Posterior cingulate gyrus (tissue), 11 donors: Measurements from ENCODE around the gene ADM5.
A peak's percentile ranks its signal among the peaks of the same experiment; 100 is the strongest.

ENCODE experiments used
- DNase-seq, 10 donors: peaks; one replicate each; pipeline versions ENCODE4 v3.0.0 to v3.0.0-alpha.2; 2020 to 2021; ENCODE audit warnings: mixed read lengths in 3 of 10
- intact Hi-C: fragments of 100-400 bp; cut with DNase I; formaldehyde crosslinking; loops from one replicate; pipeline ENCODE4 v1.15.1; 2023

The ADM5 gene

GRCh38 chr19:49677901-49678674, 11.3 kb upstream of the ADM5 start:
- intact Hi-C loops = loop anchor here (5.0 kb wide), 2 partner anchors 36 to 86 kb away; partner anchors contain the start of genes PRR12, RRAS and SCAF1
- DNase-seq = peak in 7 of 10 donors; percentile 64 to 94 (median 68)

- intact Hi-C loops = loop anchor here (5.0 kb wide), 2 partner anchors 37 to 87 kb away; partner anchors contain the start of genes PRR12, RRAS and SCAF1
- DNase-seq = no peak
These were observed 10.2 kb upstream of the ADM5 start for GRCh38 chr19:49678985-49679770.

DNA sequence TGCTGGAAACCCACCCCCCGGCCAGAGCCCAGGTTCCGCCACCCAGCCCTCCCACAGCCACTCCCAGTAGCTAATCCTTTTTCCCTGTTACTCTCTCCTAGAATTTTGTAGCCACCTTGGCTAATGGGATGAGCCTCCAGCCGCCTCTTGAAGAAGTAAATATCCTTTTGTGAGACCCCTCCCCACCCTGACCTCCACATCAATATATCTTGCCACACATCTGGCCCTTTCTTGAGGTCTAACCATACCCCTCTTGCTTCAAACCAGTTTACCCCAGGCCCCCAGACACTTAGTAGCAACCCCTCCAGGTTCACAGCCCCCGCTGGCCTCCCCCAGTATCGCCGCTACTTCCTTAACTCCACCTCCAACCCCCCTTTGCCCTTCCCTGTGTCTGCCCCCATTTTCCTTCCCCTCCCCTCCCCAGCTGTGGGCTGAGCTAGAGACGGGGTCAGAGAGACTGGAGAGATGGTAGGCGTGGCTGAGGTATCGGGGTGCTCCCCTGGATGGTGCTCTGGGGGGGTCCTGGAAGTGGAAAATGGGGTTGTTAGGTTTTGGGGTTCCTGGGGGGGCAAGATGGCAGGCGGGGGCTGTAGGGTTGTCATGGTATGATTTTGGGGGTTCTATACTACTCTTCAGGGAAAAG, 9.5 kb upstream of the ADM5 start:
- intact Hi-C loops = loop anchor here (5.0 kb wide), 2 partner anchors 38 to 88 kb away; partner anchors contain the start of genes PRR12, RRAS and SCAF1
- DNase-seq = no peak

GRCh38 chr19:49680421-49681351, 8.7 kb upstream of the ADM5 start:
- DNase-seq = peak; percentile 86 to 98 (median 93)
- intact Hi-C loops = no loop called here

DNA sequence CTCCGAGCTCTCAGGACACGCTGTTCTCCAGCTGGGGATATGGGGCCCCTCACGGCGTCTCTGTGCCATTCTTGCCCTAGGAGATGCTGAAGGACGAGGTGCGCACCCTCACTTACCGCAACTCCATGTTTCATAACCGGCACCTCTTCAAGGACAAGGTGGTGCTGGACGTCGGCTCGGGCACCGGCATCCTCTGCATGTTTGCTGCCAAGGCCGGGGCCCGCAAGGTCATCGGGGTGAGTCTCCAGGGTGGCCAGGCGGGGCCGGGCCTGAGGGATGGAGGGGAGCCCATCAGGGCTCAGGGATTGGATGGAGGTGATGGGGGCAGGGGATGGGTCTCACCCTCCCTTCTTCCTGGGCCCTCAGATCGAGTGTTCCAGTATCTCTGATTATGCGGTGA, 7.6 kb upstream of the ADM5 start:
- intact Hi-C loops = no loop called here
- peak in 1 of 10 donors; percentile 72 for DNase-seq

DNA sequence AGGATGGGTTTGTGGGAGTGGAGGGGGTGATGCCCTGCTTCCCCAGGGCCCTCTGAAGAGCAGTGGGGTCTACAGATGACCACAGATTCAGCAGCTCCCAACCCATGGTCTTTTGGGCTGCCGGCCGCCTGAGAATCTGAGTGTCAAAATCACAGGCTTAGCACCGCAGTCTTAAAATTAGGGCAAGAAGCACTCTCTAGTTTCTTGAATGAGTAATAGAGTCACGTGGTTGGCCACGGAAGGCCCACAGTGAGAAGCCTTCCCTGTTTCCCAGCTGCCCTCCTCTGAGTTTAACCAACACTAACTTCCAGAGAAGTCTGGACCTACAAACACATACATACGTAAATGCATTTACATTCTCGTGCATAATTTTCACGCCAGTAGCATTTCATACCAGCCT, 7.1 kb upstream of the ADM5 start:
- intact Hi-C loops = no loop called here
- DNase-seq = peak in 1 of 10 donors; percentile 26

DNA sequence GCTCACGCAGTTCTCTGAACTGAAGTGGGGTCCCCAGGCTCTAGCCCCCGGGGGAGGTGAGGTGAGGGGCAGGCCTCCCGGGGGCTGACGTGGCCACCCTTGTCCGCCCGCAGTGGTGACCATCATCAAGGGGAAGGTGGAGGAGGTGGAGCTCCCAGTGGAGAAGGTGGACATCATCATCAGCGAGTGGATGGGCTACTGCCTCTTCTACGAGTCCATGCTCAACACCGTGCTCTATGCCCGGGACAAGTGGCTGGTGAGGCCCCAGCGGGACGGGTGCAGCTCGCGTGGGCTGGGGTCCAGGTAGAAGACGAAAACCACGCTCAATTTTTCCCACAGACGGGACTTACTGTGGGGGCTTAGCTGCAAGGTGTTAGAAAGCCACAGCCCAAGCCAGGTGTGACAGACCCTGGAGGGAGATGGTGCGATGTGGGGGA, 5.6 kb upstream of the ADM5 start:
- intact Hi-C loops = no loop called here

GRCh38 chr19:49684251-49684982, 5.0 kb upstream of the ADM5 start:
- intact Hi-C loops = no loop called here
- DNase-seq = no peak

More for the DNA sequence above, 5.6 kb upstream of the ADM5 start:
- DNase-seq = no peak

- intact Hi-C loops = no loop called here
These were observed 4.3 kb upstream of the ADM5 start for GRCh38 chr19:49684983-49685553.

GRCh38 chr19:49685845-49686332, 3.5 kb upstream of the ADM5 start:
- intact Hi-C loops = no loop called here
- peak in 1 of 10 donors; percentile 72 for DNase-seq

More at GRCh38 chr19:49684983-49685553, 4.3 kb upstream of the ADM5 start:
- DNase-seq = no peak

GRCh38 chr19:49686503-49687088, 2.8 kb upstream of the ADM5 start:
- DNase-seq = peak in 1 of 10 donors; percentile 78
- intact Hi-C loops = no loop called here

- DNase-seq = peak in 1 of 10 donors; percentile 62
- intact Hi-C loops = no loop called here
These were observed 2.2 kb upstream of the ADM5 start for GRCh38 chr19:49687150-49687549.

DNA sequence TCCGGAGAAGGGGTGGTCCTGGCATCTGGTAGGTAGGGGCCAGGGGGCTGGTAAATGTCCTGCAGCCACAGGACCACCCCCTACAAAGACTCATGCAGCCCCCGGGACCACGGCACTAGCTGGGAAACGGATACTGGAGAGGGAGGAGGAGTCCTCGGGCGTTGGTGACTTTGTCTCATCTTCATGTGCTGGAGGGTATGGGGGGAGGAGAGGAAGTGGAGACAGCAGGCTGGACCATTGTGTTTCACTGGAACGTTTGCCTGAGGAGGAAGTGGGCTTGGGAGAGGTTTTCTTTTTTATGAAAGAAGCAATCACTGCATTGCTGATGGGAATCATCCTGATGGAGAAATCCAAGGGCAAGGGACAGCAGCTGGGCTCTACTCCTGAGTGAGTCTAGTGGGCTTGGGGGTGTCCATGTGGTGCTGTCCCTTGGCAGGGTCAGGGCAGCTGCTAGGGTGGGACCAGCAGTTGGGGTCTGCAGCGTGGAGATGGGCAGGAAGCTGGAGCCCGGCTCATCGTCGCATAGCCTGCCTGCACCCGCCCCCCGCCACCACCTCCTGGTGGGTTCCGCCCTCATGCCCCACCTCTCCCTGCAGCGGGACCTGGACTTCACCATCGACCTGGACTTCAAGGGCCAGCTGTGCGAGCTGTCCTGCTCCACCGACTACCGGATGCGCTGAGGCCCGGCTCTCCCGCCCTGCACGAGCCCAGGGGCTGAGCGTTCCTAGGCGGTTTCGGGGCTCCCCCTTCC, 1.7 kb upstream of the ADM5 start:
- intact Hi-C loops = no loop called here
- peak in 1 of 10 donors; percentile 74 for DNase-seq

DNA sequence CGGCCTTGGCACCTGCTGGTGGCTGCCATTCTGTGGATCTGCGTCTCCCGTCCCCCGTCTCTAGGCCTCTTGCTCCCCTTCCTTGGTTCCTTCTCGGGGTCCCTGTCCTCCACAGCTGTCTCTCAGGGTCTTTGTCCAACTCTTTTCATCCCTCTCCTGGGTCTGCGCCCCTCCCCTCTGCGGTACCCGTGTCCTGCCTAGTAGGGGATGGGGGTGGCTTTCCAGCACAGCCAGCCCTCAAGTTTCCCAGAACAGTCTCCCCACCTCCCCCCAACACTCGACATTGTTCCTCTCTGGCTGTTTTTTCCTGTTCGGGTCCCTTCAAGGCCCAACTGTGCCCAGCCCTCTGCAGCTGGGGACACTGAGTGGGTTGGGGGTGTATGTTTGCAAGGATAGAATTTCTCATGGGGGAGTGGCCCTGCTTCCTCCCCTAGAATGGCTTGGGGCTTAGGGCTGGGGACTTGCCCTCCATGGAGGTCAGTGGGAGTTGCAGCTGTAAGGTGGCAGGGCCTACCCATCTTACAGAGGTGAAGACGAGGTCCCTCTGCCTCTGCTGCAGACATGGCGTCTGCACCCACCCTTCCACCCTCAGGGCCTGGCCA, 762 bp upstream of the ADM5 start:
- intact Hi-C loops = no loop called here
- DNase-seq = no peak

DNA sequence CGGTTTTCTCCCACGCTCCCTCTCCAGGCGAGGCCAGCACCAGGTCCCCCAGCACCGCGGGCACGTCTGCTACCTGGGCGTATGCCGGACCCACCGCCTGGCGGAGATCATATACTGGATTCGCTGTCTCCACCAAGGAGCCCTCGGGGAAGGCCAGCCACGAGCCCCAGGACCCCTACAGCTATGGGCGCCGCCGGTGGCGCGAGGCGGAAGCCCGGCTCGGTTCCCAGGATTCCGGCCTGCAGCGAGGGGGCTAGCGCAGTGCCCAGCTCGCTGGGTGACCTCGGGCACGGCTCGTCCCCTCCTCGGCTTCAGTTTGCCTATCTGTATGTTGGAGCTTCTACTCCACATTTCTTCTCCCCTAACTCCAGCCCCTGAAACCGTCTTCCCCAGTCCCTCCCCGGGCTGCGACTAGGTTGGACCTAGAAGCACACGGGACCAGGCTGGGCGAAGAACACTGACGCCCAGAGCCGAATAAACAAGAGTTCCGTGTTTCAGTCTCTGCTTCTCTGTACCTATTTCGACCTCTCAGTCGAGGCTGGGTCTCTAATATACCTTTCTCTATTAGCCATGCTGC, 773 bp downstream of the ADM5 start:
- no peak for DNase-seq
- intact Hi-C loops = loop anchor here (10.0 kb wide), 1 partner anchor 115 kb away; no protein-coding TSS in a partner anchor

DNA sequence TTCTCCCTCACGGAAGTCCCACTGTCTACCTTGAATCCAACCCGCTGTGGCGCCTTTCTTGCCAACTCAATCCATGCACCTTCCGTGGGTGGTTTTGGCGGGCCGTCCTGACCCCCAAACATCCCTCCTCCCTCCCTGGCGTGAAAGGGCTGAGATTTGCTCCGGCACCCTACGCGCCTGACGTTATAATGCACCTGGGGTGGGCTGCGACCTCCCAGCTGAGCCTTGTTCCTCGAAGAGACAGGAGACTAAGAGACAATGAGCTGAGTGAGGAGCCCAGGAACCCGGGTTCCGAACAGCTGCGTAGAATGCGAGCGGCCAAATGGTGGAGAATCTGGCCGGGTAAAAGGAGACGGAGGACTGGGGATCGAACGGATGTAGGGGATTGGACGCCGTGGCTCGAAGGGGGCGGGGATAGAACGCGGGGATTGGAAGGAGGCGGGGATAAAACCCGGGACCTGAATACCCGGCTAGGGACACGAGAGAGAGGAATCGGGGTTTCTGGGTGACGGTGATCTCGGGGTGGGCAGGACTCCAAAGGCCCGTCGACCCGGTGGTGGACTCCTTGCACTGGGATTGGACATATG, 1.4 kb downstream of the ADM5 start, which contains the start of gene CPT1C:
TSS of gene CPT1C (plus strand) at position 461 of the 587 bp plus-strand sequence. CDS start 1,137 bp downstream, outside the sequence.
- intact Hi-C loops = loop anchor here (10.0 kb wide), 1 partner anchor 114 kb away; no protein-coding TSS in a partner anchor
- peak; percentile 84 to 99 (median 92) for DNase-seq
